Epithelial cell of prostate (primary cell): Measurements from ENCODE around the gene BCAS4.
"Not testable (repeated sequence)": the region's sequence is repeated elsewhere in the genome, so short reads cannot be mapped to it uniquely, and the experiment has no call there.

Experiments
- DNase-seq: peaks from one replicate; pipeline ENCODE4 v3.0.0-alpha.2; 2011; ENCODE audit warnings: low read depth, low spot score
- H3K27ac ChIP-seq: fragments of 450-650 bp; 2 replicates; pipeline ENCODE4 v1.5.1; 2017; ENCODE audit warnings: mild to moderate bottlenecking

The BCAS4 gene

DNA sequence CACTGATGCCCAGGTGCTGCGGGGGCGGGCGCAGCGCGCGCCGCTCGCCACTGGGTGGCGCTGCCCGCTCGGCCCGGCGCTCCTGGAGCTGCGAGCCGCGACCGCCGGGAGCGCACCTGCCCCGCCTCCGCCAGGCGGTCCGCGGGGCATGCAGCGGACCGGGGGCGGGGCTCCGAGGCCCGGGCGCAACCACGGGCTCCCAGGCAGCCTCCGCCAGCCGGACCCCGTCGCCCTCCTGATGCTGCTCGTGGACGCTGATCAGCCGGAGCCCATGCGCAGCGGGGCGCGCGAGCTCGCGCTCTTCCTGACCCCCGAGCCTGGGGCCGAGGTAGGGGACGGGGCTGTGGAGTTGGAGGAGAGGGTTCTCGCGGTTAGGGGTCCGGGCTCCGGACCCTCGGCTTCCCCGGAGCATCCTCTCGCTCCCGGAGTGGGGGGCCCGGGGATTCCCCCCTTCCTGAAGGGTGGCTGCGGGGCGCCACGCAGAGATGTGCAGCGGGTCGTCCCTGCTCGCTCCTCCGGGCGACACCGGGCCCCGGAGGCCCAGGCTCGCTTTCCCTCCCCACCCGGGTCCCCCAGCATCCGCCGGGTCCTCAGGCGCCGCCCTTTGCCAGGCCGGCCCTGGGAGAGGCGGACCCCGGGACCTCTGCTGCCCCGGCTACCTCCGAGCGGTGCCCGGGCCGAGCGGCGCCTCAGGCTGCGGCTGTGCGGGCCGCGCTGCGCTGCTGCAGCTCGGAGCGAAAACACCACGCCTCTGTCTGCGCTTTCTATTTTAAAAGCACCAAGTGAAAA lies at the start of gene BCAS4:
Gene BCAS4 (plus strand): TSS at position 216 of the 789 bp plus-strand sequence. CDS start 23 bp downstream, at position 239.
- peak; percentile 22 for DNase-seq

DNA sequence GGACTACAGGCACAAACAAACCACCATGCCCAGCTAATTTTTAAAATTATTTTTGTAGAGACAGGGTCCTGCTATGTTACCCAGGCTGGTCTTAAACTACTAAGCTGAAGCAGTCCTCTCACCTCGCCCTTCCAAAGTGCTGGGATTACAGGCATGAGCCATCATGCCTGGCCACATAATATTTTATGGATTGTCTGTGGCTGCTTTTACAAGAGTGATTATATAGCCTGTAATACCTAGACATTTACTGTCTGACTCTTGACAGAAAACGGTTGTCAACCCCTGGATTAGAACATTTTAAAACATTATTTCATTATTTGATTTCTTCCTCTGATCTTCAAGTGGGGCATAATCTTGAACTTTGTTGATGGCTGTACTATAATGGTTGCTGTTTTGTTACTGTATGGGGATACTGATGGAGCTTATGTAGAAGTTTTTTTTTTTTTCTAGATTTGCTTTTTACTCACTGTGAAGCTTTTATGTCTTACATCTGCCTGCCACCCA lies 49.2 kb upstream of the BCAS4 start:
- peak overlapping the region; percentile 51 for H3K27ac ChIP-seq
- no peak for DNase-seq

More for the DNA sequence above, at the start of gene BCAS4:
- H3K27ac ChIP-seq = no peak within 1 kb of the TSS

DNA sequence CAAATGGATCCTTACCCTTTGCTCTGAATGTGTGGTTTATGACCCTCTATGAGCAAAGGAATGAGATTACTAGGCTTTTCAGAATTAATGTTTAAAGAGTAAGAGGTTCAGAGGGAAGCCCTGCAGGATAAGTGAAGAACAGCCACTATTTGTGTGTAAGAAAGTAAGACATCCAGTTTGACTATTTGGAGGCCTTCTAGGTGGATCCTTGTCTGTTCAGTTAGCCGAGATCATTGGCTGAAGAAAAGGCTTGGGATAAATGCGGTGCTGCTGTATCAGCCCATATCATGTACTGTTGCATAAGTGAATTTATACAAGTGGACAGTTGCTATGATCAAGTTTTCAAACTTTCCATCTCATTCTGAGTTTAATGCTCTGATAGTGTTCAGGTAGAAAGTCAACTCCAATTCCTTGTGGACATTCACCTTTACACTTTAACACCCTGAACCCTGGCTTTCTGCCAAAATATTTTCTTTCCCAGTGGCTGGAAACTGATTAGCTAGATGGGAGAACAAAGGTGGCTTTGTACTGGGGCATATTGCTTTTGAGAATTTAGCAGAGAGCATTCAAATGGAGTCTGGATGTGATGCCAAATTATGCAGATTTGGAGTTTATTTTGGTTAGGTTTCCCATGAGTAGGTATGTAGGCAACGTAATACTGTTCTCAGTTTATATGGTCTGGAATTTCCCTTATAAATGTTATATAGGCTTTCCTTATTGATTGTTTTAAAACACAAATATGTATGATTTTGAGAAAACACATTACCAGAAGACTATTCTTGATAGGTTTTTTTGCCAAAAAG lies 48.5 kb upstream of the BCAS4 start:
- H3K27ac ChIP-seq = peak overlapping the region; percentile 51
- DNase-seq = no peak

DNA sequence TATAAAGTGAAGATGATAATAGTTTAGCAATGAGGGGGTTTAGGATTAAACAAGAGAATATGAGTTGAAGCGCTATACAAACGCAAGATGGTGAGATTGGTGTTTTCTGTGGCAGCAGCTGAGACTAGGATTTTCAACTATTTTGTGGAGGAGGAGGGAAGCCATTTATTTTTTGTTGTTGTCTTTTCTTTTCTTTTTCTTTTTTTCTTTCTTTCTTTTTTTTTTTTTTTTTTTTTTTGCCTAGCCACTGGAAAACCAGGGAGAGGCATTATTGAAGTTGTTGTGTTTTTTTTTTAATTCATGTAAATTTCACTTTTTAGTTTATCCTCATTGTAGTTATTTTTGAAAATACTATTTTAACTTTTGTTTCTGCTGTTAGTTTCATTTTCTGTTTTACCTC lies 47.6 kb upstream of the BCAS4 start:
- H3K27ac ChIP-seq = no peak overlapping the region

DNA sequence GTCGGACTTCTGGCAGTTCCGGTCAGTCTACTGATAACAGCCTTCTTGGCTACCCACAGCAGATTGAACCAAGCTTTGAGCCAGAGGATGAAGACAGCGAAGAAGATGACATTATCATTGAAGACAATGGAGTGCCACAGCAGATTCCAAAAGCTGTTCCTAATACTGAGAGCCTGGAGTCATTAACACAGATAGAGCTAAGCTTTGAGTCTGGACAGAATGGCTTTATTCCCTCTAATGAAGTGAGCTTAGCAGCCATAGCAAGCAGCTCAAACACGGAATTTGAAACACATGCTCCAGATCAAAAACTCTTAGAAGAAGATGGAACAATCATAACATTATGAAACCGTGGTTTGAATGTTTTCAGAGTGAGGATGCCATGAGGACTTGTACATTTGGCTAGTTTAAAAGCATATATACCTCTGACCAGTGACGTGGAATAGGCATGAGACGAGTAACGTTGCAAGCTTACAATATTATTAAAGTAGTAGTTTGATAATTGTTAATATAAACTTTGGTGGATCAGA lies 44.7 kb upstream of the BCAS4 start:
- no peak overlapping the region for H3K27ac ChIP-seq
- DNase-seq = no peak

More for the DNA sequence above, 47.6 kb upstream of the BCAS4 start:
- no peak for DNase-seq

DNA sequence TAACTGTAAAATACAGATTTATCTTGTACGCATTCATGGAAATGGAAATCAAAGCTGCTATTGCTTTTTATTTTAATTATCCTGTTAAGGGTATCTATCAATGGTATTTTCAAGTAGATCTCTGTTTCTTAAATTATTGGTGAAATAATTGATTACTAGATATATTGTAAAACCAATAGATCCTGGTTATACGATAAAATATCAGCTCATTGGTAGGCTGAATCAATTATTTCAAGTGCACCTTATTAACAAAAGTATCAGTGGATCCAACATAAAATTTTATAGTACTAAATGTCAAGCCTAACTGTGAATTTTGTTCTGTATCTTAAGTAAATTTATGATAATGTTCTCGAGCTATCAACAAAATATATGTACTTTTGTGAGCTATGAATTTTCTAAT lies 41.7 kb upstream of the BCAS4 start:
- no peak overlapping the region for H3K27ac ChIP-seq

GRCh38 chr20:50754420-50754819 lies 40.4 kb upstream of the BCAS4 start:
- H3K27ac ChIP-seq = no peak overlapping the region
- no peak for DNase-seq

More for the DNA sequence above, 41.7 kb upstream of the BCAS4 start:
- no peak for DNase-seq

DNA sequence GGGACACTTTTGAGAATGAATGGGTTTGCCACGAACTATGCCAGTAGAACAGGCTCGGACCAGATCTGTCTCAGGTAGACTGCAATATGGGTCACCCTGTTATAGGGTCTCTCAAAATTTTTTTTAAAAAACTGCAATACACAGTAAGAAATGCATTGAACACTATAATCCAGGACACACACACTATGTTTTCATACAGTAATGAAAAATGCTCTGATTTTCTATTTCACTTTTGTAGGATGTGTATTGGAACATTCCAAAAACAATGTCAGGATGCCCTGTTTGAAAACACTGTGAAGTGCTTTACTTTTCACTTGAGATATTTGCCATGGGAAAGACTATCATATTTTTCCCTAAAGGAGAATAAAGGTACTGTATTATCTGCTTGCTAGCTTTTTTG lies 38.4 kb upstream of the BCAS4 start:
- DNase-seq = no peak
- H3K27ac ChIP-seq = no peak overlapping the region

DNA sequence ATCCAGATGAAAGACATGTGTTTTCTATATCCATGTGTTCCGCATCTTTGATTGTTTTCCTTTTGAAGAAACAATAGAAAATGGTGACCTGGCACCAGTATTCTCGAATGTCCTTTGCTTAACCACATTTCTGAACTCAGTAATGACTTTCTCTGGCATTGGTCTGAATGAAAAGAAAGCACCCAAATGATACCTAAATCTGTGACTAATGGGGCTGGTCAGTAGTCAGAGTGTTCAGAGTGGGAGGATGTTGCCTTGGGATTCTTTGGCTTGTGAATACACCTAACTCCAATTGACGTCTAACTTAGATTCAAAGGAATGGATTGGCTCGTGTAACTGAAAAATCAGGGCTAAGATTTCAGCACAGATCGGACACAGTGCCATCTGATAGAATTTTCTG lies 36.4 kb upstream of the BCAS4 start:
- DNase-seq = no peak

GRCh38 chr20:50758992-50759391 lies 35.9 kb upstream of the BCAS4 start:
- no peak for DNase-seq
- peak overlapping the region; percentile 99 for H3K27ac ChIP-seq

More for the DNA sequence above, 36.4 kb upstream of the BCAS4 start:
- peak overlapping the region; percentile 99 for H3K27ac ChIP-seq

DNA sequence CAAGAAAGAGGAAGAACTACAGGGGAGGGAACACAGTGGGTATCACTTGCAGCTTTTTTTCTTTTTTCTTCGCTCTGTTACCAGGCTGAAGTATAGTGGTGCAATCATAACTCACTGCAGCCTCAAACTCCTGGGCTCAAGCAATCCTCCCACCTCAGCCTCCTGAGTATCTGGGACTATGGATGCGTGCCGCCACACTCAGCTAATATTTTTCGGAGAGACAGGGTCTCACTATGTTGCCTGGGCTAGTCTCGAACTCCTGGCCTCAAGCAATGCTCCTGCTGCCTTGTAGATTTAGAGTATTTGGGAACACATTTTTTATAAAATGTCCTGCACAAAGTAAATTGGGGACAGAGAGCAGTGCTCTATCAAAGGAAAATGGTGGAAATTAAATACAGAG lies 35.2 kb upstream of the BCAS4 start:
- H3K27ac ChIP-seq = peak overlapping the region; percentile 99
- no peak for DNase-seq

DNA sequence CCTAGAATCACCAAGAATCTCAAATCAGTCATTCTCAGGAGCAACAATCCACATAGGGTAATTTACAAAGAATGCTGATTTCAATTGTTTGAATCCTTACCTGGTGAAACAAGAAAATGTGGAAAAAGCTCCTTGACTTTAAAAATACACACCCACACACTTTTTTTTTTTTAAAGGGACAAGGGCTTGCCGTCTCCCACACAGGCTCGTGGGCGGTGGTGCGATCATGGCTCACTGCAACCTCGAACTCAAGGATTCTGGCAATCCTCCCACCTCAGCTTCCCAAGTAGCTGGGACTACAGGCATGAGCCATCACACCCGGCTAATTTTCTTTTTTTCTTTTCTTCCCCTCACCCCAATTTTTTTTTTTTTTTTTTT lies 32.8 kb upstream of the BCAS4 start:
- DNase-seq = no peak
- H3K27ac ChIP-seq = peak overlapping the region; percentile 99

DNA sequence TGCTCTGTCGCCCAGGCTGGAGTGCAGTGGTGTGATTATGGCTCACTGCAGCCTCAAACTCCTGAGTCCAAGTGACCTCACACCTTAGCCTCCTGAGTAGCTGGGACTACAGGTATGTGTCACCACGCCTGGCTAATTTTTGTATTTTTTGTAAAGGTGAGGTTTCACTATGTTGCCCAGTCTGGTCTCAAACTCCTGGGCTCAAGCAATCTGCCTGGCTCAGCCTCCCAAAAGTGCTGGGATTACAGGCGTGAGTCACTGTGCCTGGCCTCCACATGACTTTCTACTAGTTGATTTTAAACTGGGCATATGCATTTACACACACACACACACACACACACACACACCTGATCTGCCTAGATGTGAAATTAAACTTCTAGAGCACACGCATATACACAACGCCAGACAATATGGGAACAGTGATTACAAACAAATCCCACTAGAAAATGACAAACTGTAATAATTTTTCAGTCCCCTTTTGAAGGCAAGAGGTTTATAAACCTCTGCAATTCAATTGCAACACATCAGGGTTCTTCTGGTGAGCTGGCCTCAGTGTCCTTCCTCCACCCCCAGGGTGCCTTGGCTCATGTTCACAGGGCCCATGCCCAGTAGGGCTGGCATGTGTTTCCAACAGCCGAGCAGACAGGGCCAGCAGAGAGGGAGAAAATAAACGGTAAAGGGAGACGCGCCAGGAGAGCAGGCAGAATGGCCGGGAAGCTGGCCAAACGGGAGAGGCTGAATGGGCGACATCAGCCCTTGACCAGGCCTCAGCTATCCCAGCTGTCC lies 32.2 kb upstream of the BCAS4 start:
- peak; percentile 56 for DNase-seq
- H3K27ac ChIP-seq = peak overlapping the region; percentile 99

- H3K27ac ChIP-seq = peak overlapping the region; percentile 99
- not testable (repeated sequence) for DNase-seq
These were observed 31.1 kb upstream of the BCAS4 start for GRCh38 chr20:50763550-50764458.

GRCh38 chr20:50765251-50765650 lies 29.6 kb upstream of the BCAS4 start:
- H3K27ac ChIP-seq, DNase-seq: not testable (repeated sequence)

- no peak for DNase-seq
- no peak overlapping the region for H3K27ac ChIP-seq
These were observed 29.2 kb upstream of the BCAS4 start for GRCh38 chr20:50765674-50766073.

GRCh38 chr20:50766955-50767809 lies 27.7 kb upstream of the BCAS4 start:
- not testable (repeated sequence) for DNase-seq, H3K27ac ChIP-seq

GRCh38 chr20:50768991-50769390 lies 25.9 kb upstream of the BCAS4 start:
- not testable (repeated sequence) for DNase-seq, H3K27ac ChIP-seq
